Liver (tissue), 9 donors: ENCODE data around the gene AIG1. TPM values are rescaled to one million over a fixed set of nuclear protein-coding genes. Genes with fewer than 3 reads are reported as not detected.

Source experiments
- DNase-seq: peaks from one replicate; pipeline ENCODE4 v3.0.0-alpha.2; 2017; ENCODE audit warnings: low spot score
- H3K27ac ChIP-seq, 2 donors: one replicate each; pipeline ENCODE4 v1.7.0; 2013; ENCODE audit warnings: inconsistent platforms in 2 of 2, low read length in 2 of 2, control low read depth in 1 of 2, low read depth in 1 of 2, mild to moderate bottlenecking in 1 of 2
- H3K27me3 ChIP-seq, 4 donors: one replicate each; pipeline versions ENCODE4 v1.6.1 to v1.7.0; 2013; ENCODE audit warnings: low read length in 3 of 4, inconsistent platforms in 1 of 4, mild to moderate bottlenecking in 1 of 4, moderate library complexity in 1 of 4; ENCODE audit not compliant: control insufficient read depth in 4 of 4, insufficient read depth in 4 of 4
- H3K36me3 ChIP-seq, 4 donors: one replicate each; pipeline versions ENCODE4 v1.6.1 to v1.7.0; 2013; ENCODE audit warnings: low read length in 3 of 4, mild to moderate bottlenecking in 3 of 4, low read depth in 1 of 4, moderate library complexity in 1 of 4; ENCODE audit not compliant: control insufficient read depth in 4 of 4, insufficient read depth in 3 of 4
- H3K4me1 ChIP-seq, 4 donors: one replicate each; pipeline versions ENCODE4 v1.6.1 to v1.7.0; 2013; ENCODE audit warnings: low read length in 3 of 4, mild to moderate bottlenecking in 3 of 4, moderate library complexity in 1 of 4; ENCODE audit not compliant: control insufficient read depth in 4 of 4, insufficient read depth in 4 of 4
- H3K4me3 ChIP-seq, 3 donors: one replicate each; pipeline versions ENCODE4 v1.6.1 to v1.7.0; 2013; ENCODE audit warnings: low read length in 3 of 3, control low read depth in 1 of 3, low read depth in 1 of 3, mild to moderate bottlenecking in 1 of 3
- H3K9ac ChIP-seq, 2 donors: one replicate each; pipeline ENCODE4 v1.7.0; 2013; ENCODE audit warnings: low read length in 2 of 2, mild to moderate bottlenecking in 2 of 2, moderate library complexity in 2 of 2, control low read depth in 1 of 2, low read depth in 1 of 2
- H3K9me3 ChIP-seq, 4 donors: one replicate each; pipeline versions ENCODE4 v1.6.1 to v1.7.0; 2013; ENCODE audit warnings: low read length in 3 of 4; ENCODE audit not compliant: control insufficient read depth in 4 of 4
- EGR1 ChIP-seq, 2 donors: IDR thresholded peaks; 2 replicates each; pipeline ENCODE4 v1.6.1; 2016 to 2018; ENCODE audit warnings: antibody characterized with exemption in 2 of 2, low read depth in 2 of 2
- FOXA1 ChIP-seq: IDR thresholded peaks from 2 replicates; pipeline ENCODE4 v1.6.1; 2016; ENCODE audit warnings: antibody characterized with exemption
- FOXA2 ChIP-seq: IDR thresholded peaks from 2 replicates; pipeline ENCODE4 v1.6.1; 2016; ENCODE audit warnings: antibody characterized with exemption
- GABPA ChIP-seq, 2 donors: IDR thresholded peaks in 1 of 2; conservative IDR thresholded peaks in 1 of 2; 2 replicates each; pipeline ENCODE4 v1.6.1; 2016; ENCODE audit warnings: antibody characterized with exemption in 2 of 2, mild to moderate bottlenecking in 1 of 2, moderate library complexity in 1 of 2
- HNF4G ChIP-seq: IDR thresholded peaks from 2 replicates; pipeline ENCODE4 v1.6.1; 2016; ENCODE audit warnings: antibody characterized with exemption
- JUND ChIP-seq, 2 donors: IDR thresholded peaks; 2 replicates each; pipeline ENCODE4 v1.6.1; 2016; ENCODE audit warnings: antibody characterized with exemption in 2 of 2
- NR2F2 ChIP-seq: IDR thresholded peaks from 2 replicates; pipeline ENCODE4 v1.6.1; 2016; ENCODE audit warnings: antibody characterized with exemption
- RAD21 ChIP-seq, 2 donors: IDR thresholded peaks; 2 replicates each; pipeline ENCODE4 v1.6.1; 2016; ENCODE audit warnings: antibody characterized with exemption in 2 of 2, mild to moderate bottlenecking in 2 of 2
- RXRA ChIP-seq, 2 donors: IDR thresholded peaks; 2 replicates each; pipeline ENCODE4 v1.6.1; 2017 to 2018; ENCODE audit warnings: antibody characterized with exemption in 2 of 2, mild to moderate bottlenecking in 1 of 2
- SP1 ChIP-seq: IDR thresholded peaks from 2 replicates; pipeline ENCODE4 v1.6.1; 2018; ENCODE audit warnings: antibody characterized with exemption, mild to moderate bottlenecking
- TAF1 ChIP-seq: conservative IDR thresholded peaks from 2 replicates; pipeline ENCODE4 v1.6.1; 2016; ENCODE audit warnings: antibody characterized with exemption, mild to moderate bottlenecking
- YY1 ChIP-seq: IDR thresholded peaks from 2 replicates; pipeline ENCODE4 v1.6.1; 2016; ENCODE audit warnings: antibody characterized with exemption, mild to moderate bottlenecking
- polyA plus RNA-seq, 2 donors: library from polyadenylated mRNA; stranded (reverse) in 1 of 2; unstranded in 1 of 2; fragments of 200-250 nt in 1 of 2; fragments of >200 nt in 1 of 2; fragmentation: Nextera tagmentation in 1 of 2; extraction: Ambion mirVana in 1 of 2; gene quantifications; one replicate each; pipeline versions ENCODE4 v1.2.1 to v1.2.3, GENCODE V29; 2013 to 2015
- total RNA-seq, 2 donors: library from RNA; depleted of rRNA; stranded (reverse); fragments of >200 nt; gene quantifications; one replicate each; pipeline ENCODE4 v1.2.3, GENCODE V29; 2014
- TF ChIP-seq, protein P1 (sequence below): IDR thresholded peaks from 2 replicates; pipeline ENCODE4 v1.6.1; 2016; ENCODE audit warnings: antibody characterized with exemption
- TF ChIP-seq, protein P2 (sequence below): IDR thresholded peaks from 2 replicates; pipeline ENCODE4 v1.6.1; 2016; ENCODE audit warnings: antibody characterized with exemption
- TF ChIP-seq, protein P3 (sequence below): fragments of 150-350 bp; IDR thresholded peaks from 2 replicates; pipeline ENCODE4 v1.5.1; 2017; ENCODE audit warnings: improper control_type of control experiment, low read depth, low read length; ENCODE audit not compliant: missing input control
- TF ChIP-seq, protein P4 (sequence below): IDR thresholded peaks from 2 replicates; pipeline ENCODE4 v1.6.1; 2016; ENCODE audit warnings: antibody characterized with exemption
- TF ChIP-seq, protein P5 (sequence below): IDR thresholded peaks from 2 replicates; pipeline ENCODE4 v1.6.1; 2016; ENCODE audit warnings: antibody characterized with exemption, mild to moderate bottlenecking
- donor health status: healthy.
- donor health status: healthy.
- donor health status: healthy.
- donor health status: healthy.
- donor health status: healthy.

Gene AIG1
- total and polyA plus RNA-seq, 4 donors, result 74.8 to 169 (median 121) TPM

DNA sequence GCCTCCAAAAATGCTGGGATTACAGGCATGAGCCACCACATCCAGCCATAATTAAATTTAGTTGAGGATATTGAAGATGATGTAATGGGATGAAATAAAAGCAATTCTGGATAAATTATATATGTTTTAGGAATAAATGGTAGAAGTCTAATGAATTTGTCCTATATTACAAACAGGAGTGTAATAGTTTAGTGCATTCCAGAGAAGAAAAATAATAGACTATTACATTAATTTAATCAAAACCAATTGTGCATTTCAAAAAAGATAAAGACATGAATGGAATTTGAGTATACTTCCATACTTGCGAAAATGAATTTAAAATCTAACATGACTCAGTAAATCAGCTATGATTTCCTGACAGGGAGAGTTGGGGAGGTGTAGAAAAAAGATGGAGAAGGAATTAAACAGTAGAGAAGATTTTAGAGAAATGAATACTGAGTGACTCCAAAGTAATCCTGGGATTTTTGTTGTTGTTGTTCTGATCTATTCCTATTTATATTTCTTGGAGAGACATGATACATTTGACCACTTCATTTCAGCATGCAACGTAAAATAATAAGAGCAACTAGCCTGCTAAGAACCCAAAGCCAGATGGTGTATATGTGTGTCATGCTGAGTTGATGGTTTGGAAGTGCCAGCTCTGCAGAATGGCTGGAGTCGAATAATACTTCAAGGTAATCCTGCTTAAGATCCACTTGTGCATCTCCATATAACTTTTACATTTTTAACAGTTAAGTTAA, 67.4 kb downstream of the AIG1 start (continued):
- TF ChIP-seq, protein P1, sequence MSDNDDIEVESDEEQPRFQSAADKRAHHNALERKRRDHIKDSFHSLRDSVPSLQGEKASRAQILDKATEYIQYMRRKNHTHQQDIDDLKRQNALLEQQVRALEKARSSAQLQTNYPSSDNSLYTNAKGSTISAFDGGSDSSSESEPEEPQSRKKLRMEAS, result no peak
- no peak for TF ChIP-seq FOXA1
- TF ChIP-seq, protein P2, sequence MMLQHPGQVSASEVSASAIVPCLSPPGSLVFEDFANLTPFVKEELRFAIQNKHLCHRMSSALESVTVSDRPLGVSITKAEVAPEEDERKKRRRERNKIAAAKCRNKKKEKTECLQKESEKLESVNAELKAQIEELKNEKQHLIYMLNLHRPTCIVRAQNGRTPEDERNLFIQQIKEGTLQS, result no peak
- no peak for TF ChIP-seq RXRA (IDR thresholded peaks at IDR 0.05)

DNA sequence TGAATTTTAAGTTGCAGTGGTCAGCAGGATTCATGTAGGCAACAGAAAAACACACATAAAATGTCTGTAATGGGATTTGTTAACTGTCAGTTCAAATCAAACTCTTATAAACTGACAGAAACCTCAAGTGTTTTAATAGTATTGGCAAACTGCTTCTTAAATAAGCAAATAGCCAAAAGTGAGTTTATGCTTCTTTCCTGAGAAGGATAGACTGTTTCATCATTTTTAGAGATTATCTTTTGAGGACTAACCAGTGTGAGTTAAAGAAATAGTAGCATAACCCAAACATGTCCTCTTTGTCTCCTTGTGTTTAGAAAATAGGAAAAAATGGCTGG, 68.0 kb downstream of the AIG1 start:
- Histone ChIP-seq H3K4me3 (no peak overlapping the region), H3K27ac (no peak overlapping the region), H3K9ac (no peak overlapping the region), H3K27me3 (no peaks in the 10 kb centered on the region), H3K36me3 (peaks cover 0 to 24% (median 2%) of the 10 kb centered on the region in 4 donors), H3K9me3 (peaks cover 0 to 9% (median 2%) of the 10 kb centered on the region in 4 donors), H3K4me1 (peaks cover 0 to 2% (median 0%) of the 10 kb centered on the region in 4 donors)
- DNase-seq, result no peak
- TF ChIP-seq NR2F2 (no peak), TAF1 (no peak), JUND (IDR thresholded peaks at IDR 0.05) (no peak), SP1 (no peak), RAD21 (IDR thresholded peaks at IDR 0.05) (no peak), FOXA1 (no peak), FOXA2 (no peak), GABPA (IDR thresholded peaks at IDR 0.05 in 1 of 2, conservative IDR thresholded peaks at IDR 0.05 in 1 of 2) (no peak), EGR1 (IDR thresholded peaks at IDR 0.05; ENCODE audit: low read depth in 2 of 2) (no peak), YY1 (no peak), HNF4G (no peak), RXRA (IDR thresholded peaks at IDR 0.05) (no peak)
- TF ChIP-seq, protein P3, sequence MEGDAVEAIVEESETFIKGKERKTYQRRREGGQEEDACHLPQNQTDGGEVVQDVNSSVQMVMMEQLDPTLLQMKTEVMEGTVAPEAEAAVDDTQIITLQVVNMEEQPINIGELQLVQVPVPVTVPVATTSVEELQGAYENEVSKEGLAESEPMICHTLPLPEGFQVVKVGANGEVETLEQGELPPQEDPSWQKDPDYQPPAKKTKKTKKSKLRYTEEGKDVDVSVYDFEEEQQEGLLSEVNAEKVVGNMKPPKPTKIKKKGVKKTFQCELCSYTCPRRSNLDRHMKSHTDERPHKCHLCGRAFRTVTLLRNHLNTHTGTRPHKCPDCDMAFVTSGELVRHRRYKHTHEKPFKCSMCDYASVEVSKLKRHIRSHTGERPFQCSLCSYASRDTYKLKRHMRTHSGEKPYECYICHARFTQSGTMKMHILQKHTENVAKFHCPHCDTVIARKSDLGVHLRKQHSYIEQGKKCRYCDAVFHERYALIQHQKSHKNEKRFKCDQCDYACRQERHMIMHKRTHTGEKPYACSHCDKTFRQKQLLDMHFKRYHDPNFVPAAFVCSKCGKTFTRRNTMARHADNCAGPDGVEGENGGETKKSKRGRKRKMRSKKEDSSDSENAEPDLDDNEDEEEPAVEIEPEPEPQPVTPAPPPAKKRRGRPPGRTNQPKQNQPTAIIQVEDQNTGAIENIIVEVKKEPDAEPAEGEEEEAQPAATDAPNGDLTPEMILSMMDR, result no peak
- TF ChIP-seq, protein P4, sequence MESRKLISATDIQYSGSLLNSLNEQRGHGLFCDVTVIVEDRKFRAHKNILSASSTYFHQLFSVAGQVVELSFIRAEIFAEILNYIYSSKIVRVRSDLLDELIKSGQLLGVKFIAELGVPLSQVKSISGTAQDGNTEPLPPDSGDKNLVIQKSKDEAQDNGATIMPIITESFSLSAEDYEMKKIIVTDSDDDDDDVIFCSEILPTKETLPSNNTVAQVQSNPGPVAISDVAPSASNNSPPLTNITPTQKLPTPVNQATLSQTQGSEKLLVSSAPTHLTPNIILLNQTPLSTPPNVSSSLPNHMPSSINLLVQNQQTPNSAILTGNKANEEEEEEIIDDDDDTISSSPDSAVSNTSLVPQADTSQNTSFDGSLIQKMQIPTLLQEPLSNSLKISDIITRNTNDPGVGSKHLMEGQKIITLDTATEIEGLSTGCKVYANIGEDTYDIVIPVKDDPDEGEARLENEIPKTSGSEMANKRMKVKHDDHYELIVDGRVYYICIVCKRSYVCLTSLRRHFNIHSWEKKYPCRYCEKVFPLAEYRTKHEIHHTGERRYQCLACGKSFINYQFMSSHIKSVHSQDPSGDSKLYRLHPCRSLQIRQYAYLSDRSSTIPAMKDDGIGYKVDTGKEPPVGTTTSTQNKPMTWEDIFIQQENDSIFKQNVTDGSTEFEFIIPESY, result no peak
- TF ChIP-seq, protein P2, result no peak
- TF ChIP-seq, protein P5, sequence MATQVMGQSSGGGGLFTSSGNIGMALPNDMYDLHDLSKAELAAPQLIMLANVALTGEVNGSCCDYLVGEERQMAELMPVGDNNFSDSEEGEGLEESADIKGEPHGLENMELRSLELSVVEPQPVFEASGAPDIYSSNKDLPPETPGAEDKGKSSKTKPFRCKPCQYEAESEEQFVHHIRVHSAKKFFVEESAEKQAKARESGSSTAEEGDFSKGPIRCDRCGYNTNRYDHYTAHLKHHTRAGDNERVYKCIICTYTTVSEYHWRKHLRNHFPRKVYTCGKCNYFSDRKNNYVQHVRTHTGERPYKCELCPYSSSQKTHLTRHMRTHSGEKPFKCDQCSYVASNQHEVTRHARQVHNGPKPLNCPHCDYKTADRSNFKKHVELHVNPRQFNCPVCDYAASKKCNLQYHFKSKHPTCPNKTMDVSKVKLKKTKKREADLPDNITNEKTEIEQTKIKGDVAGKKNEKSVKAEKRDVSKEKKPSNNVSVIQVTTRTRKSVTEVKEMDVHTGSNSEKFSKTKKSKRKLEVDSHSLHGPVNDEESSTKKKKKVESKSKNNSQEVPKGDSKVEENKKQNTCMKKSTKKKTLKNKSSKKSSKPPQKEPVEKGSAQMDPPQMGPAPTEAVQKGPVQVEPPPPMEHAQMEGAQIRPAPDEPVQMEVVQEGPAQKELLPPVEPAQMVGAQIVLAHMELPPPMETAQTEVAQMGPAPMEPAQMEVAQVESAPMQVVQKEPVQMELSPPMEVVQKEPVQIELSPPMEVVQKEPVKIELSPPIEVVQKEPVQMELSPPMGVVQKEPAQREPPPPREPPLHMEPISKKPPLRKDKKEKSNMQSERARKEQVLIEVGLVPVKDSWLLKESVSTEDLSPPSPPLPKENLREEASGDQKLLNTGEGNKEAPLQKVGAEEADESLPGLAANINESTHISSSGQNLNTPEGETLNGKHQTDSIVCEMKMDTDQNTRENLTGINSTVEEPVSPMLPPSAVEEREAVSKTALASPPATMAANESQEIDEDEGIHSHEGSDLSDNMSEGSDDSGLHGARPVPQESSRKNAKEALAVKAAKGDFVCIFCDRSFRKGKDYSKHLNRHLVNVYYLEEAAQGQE, result no peak
